ENCODE measurements around the gene COX19.

COX19 gene

GRCh38 chr7:952548-953441, 22.6 kb downstream of the COX19 start:
- H3K4me3 ChIP-seq (replicated peaks; ENCODE audit: insufficient read depth, low read length) = peak overlapping the region; percentile 78
- DNase-seq (ENCODE audit: low read depth in 1 of 2, low spot score in 1 of 2) = no peak
- TF ChIP-seq GABPA (IDR thresholded peaks at IDR 0.05; ENCODE audit: low read depth) = no peak
- peak; percentile 62 for TF ChIP-seq REST (IDR thresholded peaks at IDR 0.05; ENCODE audit: insufficient replicate concordance, low read depth)

DNA sequence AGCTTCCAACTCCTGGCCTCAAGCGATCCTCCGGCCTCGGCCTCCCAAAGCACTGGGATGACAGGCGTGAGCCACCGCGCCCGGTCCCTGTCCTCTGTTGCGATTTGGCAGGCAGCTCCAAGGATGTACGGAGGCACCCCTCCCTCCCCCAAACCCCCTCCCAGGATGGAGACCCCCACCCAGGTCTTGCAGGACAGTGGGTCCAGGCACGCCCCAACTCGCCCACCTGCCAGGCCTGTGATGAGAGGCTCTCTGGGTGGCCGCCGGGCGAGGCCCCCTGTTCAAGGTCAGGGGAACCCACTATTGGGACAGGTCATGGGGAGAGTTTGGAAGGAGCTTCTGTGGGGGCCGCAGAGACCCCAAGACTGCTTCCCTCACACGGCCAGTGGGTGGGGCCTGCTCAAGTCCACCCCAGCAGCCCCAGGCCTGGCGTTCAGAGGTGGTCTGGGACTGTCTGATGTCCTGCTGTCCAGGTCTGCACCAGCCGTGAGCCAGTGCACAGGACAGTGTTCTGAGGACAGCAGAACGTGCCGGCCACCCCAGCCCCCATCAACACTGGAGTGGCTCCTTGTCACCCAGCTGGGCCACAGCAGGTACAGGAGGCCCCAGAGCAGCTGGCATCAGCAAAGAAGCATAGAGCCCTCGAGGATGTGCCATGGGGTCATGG, 23.3 kb downstream of the COX19 start:
- TF ChIP-seq POLR2AphosphoS5 (IDR thresholded peaks at IDR 0.05; ENCODE audit: low read depth) (no peak), GABPA (IDR thresholded peaks at IDR 0.05; ENCODE audit: low read depth) (no peak)
- TF ChIP-seq, protein P1, sequence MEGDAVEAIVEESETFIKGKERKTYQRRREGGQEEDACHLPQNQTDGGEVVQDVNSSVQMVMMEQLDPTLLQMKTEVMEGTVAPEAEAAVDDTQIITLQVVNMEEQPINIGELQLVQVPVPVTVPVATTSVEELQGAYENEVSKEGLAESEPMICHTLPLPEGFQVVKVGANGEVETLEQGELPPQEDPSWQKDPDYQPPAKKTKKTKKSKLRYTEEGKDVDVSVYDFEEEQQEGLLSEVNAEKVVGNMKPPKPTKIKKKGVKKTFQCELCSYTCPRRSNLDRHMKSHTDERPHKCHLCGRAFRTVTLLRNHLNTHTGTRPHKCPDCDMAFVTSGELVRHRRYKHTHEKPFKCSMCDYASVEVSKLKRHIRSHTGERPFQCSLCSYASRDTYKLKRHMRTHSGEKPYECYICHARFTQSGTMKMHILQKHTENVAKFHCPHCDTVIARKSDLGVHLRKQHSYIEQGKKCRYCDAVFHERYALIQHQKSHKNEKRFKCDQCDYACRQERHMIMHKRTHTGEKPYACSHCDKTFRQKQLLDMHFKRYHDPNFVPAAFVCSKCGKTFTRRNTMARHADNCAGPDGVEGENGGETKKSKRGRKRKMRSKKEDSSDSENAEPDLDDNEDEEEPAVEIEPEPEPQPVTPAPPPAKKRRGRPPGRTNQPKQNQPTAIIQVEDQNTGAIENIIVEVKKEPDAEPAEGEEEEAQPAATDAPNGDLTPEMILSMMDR (IDR thresholded peaks at IDR 0.05; ENCODE audit: insufficient read depth, low read length) = no peak
- Histone ChIP-seq H3K27me3 (ENCODE audit: insufficient read depth, poor library complexity, severe bottlenecking) (no peaks in the 10 kb centered on the region), H3K4me3 (replicated peaks; ENCODE audit: insufficient read depth, low read length) (no peak overlapping the region), H3K27ac (replicated peaks) (no peak overlapping the region)
- no peak for DNase-seq (ENCODE audit: low read depth in 1 of 2, low spot score in 1 of 2)

More at GRCh38 chr7:952548-953441, 22.6 kb downstream of the COX19 start:
- Histone ChIP-seq H3K27me3 (ENCODE audit: insufficient read depth, poor library complexity, severe bottlenecking) (no peaks in the 10 kb centered on the region), H3K27ac (replicated peaks) (peak overlapping the region; percentile 90)

DNA sequence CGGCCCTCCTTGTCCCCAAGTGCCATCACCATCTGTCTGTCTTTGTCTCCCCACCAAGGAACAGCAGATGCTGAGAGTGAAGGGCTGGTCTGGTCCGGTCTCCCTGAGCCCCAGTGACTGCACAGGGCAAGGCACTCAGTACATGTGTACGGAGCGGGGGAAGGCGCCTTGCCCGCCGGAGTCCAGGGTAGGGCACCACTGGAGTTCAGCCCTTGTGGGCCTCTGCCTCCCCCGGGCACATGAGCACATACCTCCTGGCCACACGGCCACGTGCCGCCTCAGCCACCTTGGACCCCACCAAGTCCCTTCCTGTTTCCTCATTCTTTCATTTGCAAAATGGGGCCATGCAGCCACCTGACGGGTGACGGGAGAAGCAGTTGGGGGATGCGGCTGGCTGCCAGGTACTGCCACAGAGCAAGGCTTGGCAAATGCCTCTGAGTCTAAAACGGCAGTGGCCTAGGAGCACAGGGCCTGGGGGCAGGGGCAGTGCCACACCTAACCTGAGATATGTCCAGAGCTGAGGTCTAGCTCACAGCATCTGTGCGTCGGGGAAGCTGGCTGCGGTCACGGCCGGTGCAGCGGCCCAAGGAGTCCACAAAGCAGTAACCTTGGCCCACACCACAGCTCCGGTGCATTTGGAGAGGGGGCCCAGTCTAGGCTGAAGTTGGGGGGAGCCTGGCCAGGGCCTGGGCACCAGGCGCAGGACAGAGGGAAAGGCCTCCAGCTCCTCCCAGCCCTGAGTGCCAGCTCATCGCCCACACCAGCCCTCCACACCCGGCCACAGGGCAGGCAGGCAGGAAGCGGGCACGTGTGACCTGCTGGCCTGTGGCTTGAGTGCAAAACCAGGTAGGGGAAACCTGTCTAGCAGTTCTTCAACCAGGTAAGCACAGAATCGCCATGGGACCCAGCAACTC, 26.1 kb downstream of the COX19 start:
- Histone ChIP-seq H3K27me3 (ENCODE audit: insufficient read depth, poor library complexity, severe bottlenecking) (no peaks in the 10 kb centered on the region), H3K4me3 (replicated peaks; ENCODE audit: insufficient read depth, low read length) (no peak overlapping the region), H3K27ac (replicated peaks) (peak overlapping the region; percentile 48)
- no peak for TF ChIP-seq SPI1 (IDR thresholded peaks at IDR 0.05; ENCODE audit: borderline replicate concordance, low read depth)
- no peak for TF ChIP-seq REST (IDR thresholded peaks at IDR 0.05; ENCODE audit: insufficient replicate concordance, low read depth)
- TF ChIP-seq, protein P1 (IDR thresholded peaks at IDR 0.05; ENCODE audit: insufficient read depth, low read length) = no peak
- peak; percentile 39; the same call in 1 of the 2 replicates for TF ChIP-seq POLR2AphosphoS5 (IDR thresholded peaks at IDR 0.05; ENCODE audit: low read depth)
- DNase-seq (ENCODE audit: low read depth in 1 of 2, low spot score in 1 of 2) = peak in 1 of 2 experiments; percentile 56
